ENCODE data around the gene UST. TPM values are rescaled to one million over a fixed set of nuclear protein-coding genes. Genes with fewer than 3 reads are reported as not detected.
A peak's percentile ranks its signal among the peaks of the same experiment; 100 is the strongest.

The UST gene
- total RNA-seq, 2 experiments from 2014 or later, result 1.2 to 1.5 TPM

- no peak for TF ChIP-seq CTCF (IDR thresholded peaks at IDR 0.05)
- Mint-ChIP-seq H3K36me3 (ENCODE audit: low read depth) (no peaks in the 10 kb centered on the region), H3K4me3 (no peak overlapping the region), H3K9me3 (no peaks in the 10 kb centered on the region), H3K4me1 (ENCODE audit: low read depth) (no peaks in the 10 kb centered on the region), H3K27ac (no peak overlapping the region), H3K27me3 (no peaks in the 10 kb centered on the region)
- intact Hi-C loops (cut with micrococcal nuclease), result no loop called here
- DNase-seq (no peak), ATAC-seq (no peak)
- CTCF ChIA-PET, result interaction anchor here (1.0 to 1.6 kb wide), 2 partner anchors 22 to 25 kb away, joined by 3 read pairs; no protein-coding TSS in a partner anchor
- POLR2A ChIA-PET, result no interaction called here
Measured at GRCh38 chr6:148735989-148736388, 10.8 kb upstream of the UST start.

- ATAC-seq (peak; percentile 37), DNase-seq (no peak)
- intact Hi-C loops (cut with micrococcal nuclease), result no loop called here
- Mint-ChIP-seq H3K27me3 (no peaks in the 10 kb centered on the region), H3K9me3 (no peaks in the 10 kb centered on the region), H3K4me3 (no peak overlapping the region), H3K27ac (no peak overlapping the region), H3K4me1 (ENCODE audit: low read depth) (no peaks in the 10 kb centered on the region), H3K36me3 (ENCODE audit: low read depth) (no peaks in the 10 kb centered on the region)
- ChIA-PET POLR2A (no interaction called here), CTCF (interaction anchor here (1.0 to 1.6 kb wide), 2 partner anchors 21 to 24 kb away, joined by 3 read pairs; no protein-coding TSS in a partner anchor)
- TF ChIP-seq CTCF (IDR thresholded peaks at IDR 0.05), result no peak
Measured at GRCh38 chr6:148736774-148737412, 9.9 kb upstream of the UST start.

DNA sequence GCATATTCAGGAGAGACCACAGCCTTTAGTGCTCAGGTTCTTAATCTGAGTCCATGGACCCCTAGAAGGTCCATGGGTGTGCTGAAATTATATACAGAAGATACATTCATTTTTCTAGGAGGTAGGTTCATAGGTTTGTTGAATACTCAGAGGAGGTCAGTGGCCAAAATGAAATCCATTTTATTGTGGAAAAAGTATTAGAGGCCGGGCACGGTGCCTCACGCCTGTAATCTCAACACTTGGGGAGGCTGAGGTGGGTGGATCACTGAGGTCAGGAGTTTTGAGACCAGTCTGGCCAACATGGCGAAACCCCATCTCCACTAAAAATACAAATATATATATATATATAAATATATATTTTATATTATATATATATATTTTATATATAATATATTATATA is 9.0 kb upstream of the UST start:
- intact Hi-C loops (cut with micrococcal nuclease), result no loop called here

GRCh38 chr6:148738946-148739821 is 7.6 kb upstream of the UST start:
- POLR2A ChIA-PET, result no interaction called here
- no peaks in the 10 kb centered on the region for H3K9me3 Mint-ChIP-seq
- TF ChIP-seq CTCF (IDR thresholded peaks at IDR 0.05), result no peak
- H3K4me3 Mint-ChIP-seq, result no peak overlapping the region
- peaks cover 7% of the 10 kb centered on the region for H3K27me3 Mint-ChIP-seq
- H3K27ac Mint-ChIP-seq, result no peak overlapping the region
- peak; percentile 20 for ATAC-seq
- H3K4me1 Mint-ChIP-seq (ENCODE audit: low read depth), result no peaks in the 10 kb centered on the region
- CTCF ChIA-PET, result interaction anchor here (1.2 kb wide), 1 partner anchor 208 kb away, joined by 3 read pairs; no protein-coding TSS in a partner anchor
- intact Hi-C loops (cut with micrococcal nuclease), result no loop called here
- H3K36me3 Mint-ChIP-seq (ENCODE audit: low read depth), result no peaks in the 10 kb centered on the region
- no peak for DNase-seq

More for the DNA sequence above, 9.0 kb upstream of the UST start:
- H3K9me3 Mint-ChIP-seq, result no peaks in the 10 kb centered on the region
- DNase-seq, result no peak
- CTCF ChIA-PET, result no interaction called here
- H3K4me1 Mint-ChIP-seq (ENCODE audit: low read depth), result no peaks in the 10 kb centered on the region
- no peak overlapping the region for H3K4me3 Mint-ChIP-seq
- H3K27me3 Mint-ChIP-seq, result no peaks in the 10 kb centered on the region
- H3K36me3 Mint-ChIP-seq (ENCODE audit: low read depth), result no peaks in the 10 kb centered on the region
- no peak overlapping the region for H3K27ac Mint-ChIP-seq
- no peak for TF ChIP-seq CTCF (IDR thresholded peaks at IDR 0.05)
- ATAC-seq, result no peak
- POLR2A ChIA-PET, result no interaction called here

GRCh38 chr6:148739822-148740128 is 7.1 kb upstream of the UST start:
- TF ChIP-seq CTCF (IDR thresholded peaks at IDR 0.05), result no peak
- Mint-ChIP-seq H3K27me3 (peaks cover 7% of the 10 kb centered on the region), H3K4me1 (ENCODE audit: low read depth) (no peaks in the 10 kb centered on the region), H3K9me3 (no peaks in the 10 kb centered on the region), H3K36me3 (ENCODE audit: low read depth) (no peaks in the 10 kb centered on the region), H3K27ac (no peak overlapping the region), H3K4me3 (no peak overlapping the region)
- DNase-seq (no peak), ATAC-seq (peak; percentile 37)
- intact Hi-C loops (cut with micrococcal nuclease), result no loop called here
- POLR2A ChIA-PET, result no interaction called here
- CTCF ChIA-PET, result interaction anchor here (1.2 to 1.4 kb wide), 2 partner anchors 179 to 207 kb away, joined by 3 to 4 read pairs; no protein-coding TSS in a partner anchor

All from activated CD8-positive, alpha-beta T cell treated with anti-CD3 and anti-CD28 coated beads for 36 hours (primary cell).